GM13977 (cell line): ENCODE data around the gene NXPE2.

ENCODE experiments used
- DNase-seq: peaks from one replicate; pipeline ENCODE4 v3.0.0; 2012; ENCODE audit warnings: low spot score
- CTCF ChIP-seq: IDR thresholded peaks from 2 replicates; pipeline ENCODE4 v1.5.1; 2012; ENCODE audit warnings: mild to moderate bottlenecking, control low read depth; ENCODE audit not compliant: insufficient read depth; ENCODE audit errors: extremely low read depth, missing control alignments
- in situ Hi-C: fragments of 300-500 bp; cut with MboI; formaldehyde crosslinking; loops from one replicate; pipeline ENCODE4 v1.12.0; 2022; ENCODE audit warnings: low sequenced_read_pairs, low pct_unique_long_range_greater_than_20kb, mixed read lengths, inconsistent platforms; ENCODE audit not compliant: unreplicated experiment

NXPE2 gene

GRCh38 chr11:114736806-114737205 is 58.5 kb downstream of the NXPE2 start:
- TF ChIP-seq CTCF: no peak
- no peak for DNase-seq
- in situ Hi-C loops: no loop called here

GRCh38 chr11:114738954-114739353 is 60.6 kb downstream of the NXPE2 start:
- peak; percentile 90 for TF ChIP-seq CTCF
- in situ Hi-C loops: no loop called here
- DNase-seq: peak; percentile 39

GRCh38 chr11:114745150-114745671 is 66.9 kb downstream of the NXPE2 start:
- no peak for DNase-seq

GRCh38 chr11:114746013-114746412 is 67.7 kb downstream of the NXPE2 start:
- no peak for DNase-seq
- in situ Hi-C loops: no loop called here
- no peak for TF ChIP-seq CTCF

More at GRCh38 chr11:114745150-114745671, 66.9 kb downstream of the NXPE2 start:
- in situ Hi-C loops: no loop called here
- TF ChIP-seq CTCF: no peak
